HPDE6-E6E7 (cell line): ENCODE measurements around the gene LTB.
"Not testable (repeated sequence)": the region's sequence is repeated elsewhere in the genome, so short reads cannot be mapped to it uniquely, and the experiment has no call there.

Experiments used
- DNase-seq: peaks from one replicate; pipeline ENCODE4 v3.0.0; 2011; ENCODE audit warnings: missing footprints; ENCODE audit errors: extremely low spot score

LTB gene

DNA sequence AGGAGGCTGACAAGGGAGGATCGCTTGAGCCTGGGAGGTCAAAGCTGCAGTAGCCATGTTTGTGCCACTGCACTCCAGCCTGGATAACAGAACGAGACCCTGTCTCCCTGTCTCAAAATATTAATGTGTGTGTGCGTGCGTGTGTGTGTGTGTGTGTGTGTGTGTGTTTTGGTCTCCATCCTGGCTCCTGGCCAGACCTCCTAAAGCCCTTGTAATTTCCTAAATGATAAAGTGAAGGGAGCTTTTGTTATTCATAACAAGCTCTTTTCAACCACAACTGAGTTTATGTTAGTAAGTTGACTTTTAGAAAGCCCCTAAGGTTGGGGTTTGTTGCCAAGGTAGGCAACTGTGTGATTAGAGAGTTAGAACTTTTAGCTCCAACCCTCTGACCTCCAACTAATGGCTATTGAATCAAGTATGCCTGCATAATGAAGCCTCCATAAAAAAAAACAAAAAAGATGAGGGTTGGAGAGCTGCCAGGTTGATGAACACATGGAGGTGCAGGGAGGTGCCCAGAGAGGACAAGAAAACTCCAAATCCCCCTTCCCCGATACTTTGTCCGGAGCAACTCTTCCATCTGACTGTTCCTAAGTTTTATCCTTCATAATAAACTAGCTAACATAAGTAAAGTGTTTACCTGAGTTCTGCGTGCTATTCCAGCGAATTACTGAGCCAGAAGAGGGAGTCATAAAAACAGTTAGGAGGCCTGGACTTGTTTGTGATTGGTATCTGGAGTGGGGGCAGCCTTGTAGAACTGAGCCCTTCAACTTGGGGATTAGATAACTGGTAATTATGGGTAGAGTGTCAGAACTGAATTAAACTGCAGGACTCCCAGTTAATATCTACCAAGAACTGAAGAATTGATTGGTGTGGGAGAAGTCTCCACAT, 27.5 kb upstream of the LTB start:
- no peak for DNase-seq

DNA sequence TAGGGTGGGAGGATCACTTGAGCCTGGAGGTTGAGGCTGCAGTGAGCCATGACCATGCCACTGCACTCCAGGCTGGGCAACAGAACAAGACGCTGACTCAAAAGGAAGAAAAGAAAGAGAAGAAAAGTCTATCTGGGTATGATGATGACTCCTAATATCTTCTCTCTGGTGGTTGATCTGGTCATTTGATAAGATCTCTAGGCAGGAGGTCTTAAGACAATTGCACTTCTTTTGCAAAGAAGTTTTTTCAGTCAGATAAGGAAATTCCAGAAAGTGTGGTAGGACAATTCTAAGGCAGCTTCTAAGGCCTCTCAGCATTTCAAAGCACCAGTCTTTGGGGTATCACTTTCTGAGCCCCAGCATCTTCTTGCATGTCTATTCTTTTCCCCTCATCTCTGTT, 25.1 kb upstream of the LTB start:
- no peak for DNase-seq

DNA sequence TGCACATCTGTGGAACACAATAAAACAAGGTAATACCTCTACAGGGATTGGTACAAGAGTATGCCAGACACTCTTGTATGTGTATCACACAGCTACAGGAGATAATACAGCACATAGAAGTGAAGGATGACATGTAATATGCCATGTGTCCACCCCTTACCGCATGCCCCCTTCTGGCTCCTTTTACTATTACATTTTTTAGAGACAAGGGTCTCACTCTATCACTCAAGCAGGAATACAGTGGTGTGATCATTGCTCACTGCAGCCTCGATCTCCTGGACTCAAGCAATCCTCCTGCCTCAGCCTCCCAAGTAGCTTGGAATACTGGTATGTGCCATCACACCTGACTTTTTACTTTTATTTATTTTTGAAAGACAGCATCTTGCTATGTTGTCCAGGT, 14.8 kb upstream of the LTB start:
- no peak for DNase-seq

DNA sequence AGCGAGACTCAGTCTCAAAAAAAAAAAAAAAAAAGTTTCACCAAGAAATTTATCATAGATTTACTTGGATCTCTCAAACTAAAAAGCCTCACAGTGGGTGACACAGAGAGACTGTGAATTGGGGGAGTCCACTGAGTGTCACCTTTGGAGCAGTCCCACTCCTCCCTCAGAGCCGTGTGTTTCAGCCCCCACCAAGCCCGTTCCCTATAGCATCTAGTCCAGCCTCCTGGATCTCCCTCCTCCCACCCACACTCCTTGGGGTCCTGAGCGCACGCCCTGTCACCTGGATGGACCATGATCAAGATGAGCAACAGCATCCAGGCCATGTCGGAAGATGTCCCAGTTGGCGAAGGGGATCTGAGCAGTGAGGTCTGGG, 10.2 kb upstream of the LTB start:
- no peak for DNase-seq

DNA sequence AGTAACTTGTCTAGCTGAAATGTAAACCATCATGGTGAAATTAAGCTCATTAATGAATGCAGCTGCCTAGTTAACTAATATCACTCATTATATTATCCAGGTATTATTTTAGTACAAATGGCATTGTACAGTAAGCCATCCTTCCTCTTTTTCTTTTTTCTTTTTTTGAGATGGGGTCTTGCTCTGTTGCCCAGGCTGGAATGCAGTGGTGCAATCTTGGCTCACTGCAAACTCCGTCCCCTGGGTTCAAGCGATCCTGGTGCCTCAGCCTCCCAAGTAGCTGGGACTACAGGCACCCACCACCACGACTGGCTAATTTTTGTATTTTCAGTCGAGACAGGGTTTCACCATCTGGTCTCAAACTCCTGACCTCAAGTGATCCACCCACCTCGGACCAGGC, 8.5 kb upstream of the LTB start:
- DNase-seq = not testable (repeated sequence)

DNA sequence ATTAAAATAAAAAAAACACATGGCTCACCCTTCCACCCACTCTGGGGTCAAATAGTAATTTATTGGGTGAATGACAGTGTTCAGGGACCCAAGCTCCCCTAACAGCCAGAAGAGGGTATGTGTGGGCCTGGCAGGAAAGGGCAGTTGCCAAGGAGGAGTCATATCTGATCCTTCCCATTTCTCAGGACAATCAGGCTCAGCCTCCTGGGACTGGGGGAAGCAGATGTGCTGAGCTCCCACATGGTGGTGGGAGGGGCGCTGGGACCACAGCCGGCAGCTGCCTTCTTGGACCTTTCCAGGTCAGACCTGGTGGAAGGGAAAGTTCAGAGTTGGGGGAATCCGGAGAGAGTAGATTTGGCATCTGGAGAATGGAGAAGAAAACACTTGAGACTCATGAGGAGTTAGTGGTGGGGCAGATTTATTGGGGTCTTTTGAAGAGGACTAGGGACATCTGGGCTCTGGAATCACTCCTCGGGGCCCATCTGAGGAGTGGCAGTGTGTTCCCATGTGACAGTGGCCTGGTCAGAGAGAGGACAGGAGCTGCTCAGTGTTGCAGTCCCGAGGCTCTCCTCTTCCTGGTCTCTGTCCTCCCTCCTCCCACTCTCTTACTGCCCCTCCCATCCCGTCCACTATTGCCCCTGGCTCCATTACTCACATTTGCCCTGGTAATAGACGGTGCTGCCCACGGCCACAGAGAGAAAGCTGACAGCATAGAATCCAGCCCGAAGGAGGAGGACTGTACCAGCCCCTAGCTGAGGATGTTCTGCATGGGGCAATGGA, 6.8 kb upstream of the LTB start:
- DNase-seq = no peak

DNA sequence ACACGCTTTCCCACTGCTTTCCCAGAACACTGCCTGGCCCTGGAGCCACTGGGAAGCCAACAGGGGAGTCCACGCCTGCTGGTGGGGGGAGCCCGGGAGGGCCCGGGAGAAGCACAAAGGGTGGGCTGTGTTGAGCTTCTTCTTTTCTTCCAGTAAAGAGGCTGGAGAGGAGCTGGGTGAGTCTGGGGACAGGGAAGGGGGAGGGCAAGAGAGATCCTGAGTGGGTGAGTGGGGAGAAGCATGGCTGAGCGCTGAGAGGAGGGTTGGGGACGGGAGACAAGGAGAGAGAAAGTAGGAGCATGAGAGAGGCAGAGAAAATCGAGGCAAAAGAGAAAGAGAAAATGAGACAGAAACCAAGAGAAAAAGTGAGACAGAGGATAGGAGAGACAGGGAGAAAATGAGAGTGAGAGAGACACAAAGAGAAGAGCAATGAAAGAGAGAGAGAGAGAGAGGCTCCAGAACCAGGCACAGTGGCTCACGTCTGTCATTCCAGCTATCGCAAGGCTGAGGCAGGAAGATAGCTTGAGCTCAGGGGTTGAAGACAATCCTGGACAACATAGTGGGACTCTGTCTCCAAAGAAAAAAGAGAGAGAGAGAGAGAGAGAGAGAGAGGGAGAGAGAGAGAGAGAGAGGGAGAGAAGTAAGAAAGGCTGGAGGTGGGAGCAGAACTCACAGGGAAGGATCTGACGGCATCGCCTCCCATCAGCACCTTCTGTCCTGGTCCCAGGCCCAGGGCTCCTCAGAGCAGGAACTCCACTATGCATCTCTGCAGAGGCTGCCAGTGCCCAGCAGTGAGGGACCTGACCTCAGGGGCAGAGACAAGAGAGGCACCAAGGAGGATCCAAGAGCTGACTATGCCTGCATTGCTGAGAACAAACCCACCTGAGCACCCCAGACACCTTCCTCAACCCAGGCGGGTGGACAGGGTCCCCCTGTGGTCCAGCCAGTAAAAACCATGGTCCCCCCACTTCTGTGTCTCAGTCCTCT, 5.9 kb upstream of the LTB start:
- DNase-seq = no peak

DNA sequence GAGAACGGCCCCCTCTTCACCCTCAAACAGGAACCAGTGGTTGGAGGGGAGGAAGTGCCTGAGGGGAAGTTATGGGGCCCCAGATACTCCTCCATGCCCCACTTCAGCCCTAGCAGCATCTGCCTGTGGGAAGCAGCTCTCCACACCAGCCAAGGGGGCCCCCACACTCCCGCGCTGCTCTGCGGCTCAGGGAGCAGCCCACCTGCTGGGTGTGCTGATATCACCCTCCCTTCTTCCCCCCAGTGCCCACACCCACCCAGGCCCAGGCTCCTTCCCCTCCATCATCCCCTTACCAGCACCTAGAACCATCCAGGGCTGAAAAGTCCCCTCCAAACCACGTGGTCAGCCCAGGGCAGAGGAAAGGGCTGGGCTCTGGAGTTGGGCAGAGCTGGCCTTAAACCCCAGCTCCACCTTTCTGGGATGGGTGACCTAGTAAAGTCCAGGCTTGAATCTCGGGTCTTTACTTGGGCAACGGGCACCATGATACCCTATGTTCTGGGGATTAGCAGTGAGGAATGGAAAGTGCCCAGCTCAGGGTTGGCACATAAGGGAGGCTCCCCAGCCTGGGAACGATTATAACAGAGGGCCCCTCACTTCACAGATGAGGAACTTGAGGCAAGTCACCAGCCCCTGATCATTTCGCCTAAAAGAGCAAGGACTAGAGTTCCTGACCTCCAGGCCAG, 4.5 kb upstream of the LTB start:
- DNase-seq = no peak

DNA sequence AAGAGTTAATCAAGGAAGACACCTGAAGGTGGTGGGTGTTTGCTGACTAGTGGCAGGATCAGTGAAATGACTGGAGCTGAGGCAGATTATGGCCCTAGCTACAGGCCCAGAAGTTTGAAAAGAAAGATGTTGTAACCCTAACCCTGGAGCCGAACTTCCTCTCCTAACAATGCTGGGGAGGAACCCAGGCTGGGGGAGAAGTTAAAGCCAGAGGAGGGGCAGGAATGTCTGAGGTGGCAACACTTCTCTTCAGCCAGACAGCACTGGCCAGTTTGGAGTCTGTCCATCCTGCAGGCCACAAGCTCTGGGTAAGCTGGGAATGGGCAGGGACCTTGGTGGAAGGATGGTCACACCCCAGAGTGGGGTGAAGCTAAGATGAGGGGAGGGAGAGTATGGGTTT, 3.8 kb upstream of the LTB start, which contains the start of gene LST1:
TSS of gene LST1 (plus strand) at position 270 of the 400 bp plus-strand sequence. CDS start 1,023 bp downstream, outside the sequence.
- no peak for DNase-seq

DNA sequence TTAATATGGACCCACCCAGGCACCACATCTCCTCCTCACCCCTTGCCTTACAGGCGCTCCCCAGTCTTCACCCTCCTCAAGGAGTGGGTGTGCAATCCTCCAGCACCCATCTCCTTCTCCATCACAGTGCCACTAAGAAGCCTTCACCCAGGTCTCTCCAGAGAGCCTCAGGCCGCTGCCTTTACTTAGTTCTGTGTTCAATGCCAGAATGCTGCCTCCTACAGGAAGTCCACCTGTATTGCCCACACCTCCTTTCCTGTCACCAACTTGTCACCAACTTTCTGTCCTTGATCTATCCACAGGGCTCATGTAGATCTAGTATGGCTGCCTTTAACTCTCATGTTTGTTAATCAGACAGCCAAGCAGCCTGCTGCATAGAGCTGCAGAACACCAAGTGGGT, 3.3 kb upstream of the LTB start:
- no peak for DNase-seq

DNA sequence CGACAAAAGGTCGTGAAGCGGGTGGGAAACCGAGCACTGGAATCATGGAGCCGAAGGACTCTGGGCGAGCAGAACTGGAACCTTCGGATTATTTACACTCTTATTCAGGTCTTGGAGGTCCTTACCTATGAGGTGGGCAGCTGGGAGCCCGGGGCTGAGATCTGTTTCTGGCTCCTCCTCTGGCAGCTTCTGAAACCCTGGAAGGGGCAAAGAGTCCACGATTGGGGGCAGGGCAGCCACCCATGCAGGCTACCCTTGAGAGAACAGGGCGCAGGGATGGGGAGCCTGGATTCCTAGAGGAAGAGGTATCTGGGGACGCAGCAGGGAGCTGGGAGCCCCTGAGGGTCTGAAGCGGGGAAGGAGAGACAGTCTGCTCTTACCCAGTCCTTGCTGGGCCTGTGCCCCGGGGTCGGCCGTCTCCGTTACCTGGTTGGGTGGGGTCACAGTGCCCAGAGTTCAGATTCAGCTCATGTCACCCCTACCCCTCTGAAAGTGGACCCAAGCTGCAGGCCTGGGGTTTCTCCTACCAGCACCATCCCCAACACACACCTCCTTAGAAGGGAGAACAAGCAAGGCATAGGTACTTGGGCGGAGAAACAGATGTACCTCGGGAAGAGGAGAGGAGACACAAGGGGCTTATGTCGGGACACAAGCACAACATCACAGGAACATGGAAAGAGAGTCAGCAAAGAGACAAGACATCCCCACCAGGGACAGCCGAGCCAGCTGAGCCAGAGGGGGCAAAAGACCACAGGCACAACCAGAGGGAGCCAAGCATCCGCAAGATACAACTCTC, 592 bp downstream of the LTB start:
- no peak for DNase-seq

DNA sequence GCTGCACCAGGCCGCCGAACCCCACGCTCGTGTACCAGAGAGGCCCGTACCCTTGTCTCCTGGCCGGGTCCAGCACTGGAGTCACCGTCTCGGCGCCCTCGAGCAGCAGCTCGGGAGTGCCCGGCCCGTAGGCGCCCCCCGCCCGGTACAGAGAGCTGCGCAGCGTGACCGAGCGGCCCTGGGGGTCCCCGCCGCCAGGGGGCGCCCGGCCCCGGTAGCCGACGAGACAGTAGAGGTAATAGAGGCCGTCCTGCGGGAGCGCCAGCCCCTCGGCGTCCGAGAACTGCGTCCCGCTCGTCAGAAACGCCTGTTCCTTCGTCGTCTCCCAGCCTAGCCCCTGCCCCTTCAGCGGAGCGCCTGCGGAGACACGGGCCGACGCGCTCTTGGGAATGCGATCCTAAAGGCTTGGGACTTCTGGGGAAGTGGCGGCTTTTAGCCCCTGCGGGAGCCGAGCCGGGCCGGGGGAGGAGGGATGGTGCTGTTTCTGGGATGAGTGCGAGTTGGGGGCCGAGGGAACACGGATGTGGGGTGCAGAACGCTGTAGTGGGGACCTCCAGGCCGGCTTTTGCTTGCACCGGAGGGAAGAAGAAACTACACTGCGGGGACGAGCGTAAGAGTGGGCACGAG, 1.3 kb downstream of the LTB start:
- peak; percentile 78 for DNase-seq

DNA sequence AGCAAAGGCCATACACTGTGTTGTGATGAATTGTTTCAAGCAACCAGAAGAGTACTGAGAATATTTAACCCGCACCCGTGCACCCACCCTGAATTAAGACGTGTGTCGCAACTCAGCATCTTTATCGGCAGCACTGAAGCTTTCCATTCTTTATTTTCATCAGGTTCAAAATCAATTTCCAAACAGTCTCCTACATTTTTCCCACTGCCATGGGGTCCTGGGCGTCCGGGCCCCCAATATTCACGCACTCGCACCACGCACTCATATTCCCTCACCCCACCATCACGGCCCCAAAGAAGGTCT, 1.8 kb downstream of the LTB start:
- no peak for DNase-seq

DNA sequence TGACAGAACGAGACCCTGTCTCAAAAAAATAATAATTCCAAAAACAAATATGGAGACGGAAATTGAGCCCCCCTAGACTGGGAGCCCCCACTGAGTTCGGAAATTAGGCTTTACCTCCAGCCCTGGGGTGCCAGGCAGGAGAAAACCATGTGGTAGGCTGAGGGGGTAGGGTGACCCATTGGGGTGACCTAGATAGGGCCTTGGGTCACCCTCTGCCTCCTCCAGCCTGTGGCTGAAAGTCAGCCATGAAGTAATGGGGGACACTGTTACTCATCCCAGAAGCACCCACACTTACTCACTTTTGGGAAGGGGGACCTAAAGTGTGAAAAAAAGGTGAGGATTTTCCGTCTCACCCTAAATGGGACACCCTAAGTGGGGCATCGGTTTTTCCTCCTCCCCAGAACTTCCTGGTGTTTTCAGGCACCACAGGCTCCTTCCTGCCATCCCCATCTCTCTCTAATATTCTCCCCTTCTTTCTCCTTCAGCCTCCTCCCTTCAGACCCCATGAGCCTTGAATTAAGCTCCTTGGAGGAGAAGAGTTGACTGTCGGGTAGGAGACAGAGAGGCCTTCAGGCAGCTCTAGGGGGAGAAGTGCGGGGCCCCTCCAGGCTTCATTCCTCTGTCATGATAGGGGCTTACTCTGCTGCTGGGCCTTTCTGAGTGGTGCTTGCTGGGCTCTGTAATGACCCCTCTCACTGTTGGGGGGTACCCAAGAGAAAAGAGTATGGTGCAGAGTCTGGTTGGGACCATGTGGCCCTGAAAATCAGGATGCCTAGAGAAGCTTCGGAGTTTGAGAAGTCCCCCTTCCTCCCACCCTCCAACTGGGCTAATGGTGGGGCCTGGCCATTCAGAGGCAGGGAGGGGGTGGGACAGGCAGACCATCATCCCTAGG, 2.4 kb downstream of the LTB start:
- DNase-seq = no peak

DNA sequence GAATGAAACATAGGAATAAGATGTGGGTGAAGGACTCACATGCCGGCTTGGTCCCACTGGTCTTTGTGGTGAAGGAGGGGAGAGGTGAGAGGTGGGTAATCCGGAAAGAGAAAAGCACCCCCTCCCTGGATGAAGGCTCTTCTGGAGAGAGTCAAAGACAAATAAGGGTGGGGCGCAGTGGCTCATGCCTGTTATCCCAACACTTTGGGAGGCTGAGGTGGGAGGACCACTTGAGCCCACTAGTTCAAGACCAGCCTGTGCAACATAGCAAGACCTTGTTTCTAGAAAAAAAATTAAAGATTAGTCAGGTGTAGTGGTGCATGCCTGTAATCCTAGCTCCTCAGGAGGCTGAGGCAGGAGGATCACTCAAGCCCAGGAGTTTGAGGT, 3.1 kb downstream of the LTB start:
- no peak for DNase-seq

DNA sequence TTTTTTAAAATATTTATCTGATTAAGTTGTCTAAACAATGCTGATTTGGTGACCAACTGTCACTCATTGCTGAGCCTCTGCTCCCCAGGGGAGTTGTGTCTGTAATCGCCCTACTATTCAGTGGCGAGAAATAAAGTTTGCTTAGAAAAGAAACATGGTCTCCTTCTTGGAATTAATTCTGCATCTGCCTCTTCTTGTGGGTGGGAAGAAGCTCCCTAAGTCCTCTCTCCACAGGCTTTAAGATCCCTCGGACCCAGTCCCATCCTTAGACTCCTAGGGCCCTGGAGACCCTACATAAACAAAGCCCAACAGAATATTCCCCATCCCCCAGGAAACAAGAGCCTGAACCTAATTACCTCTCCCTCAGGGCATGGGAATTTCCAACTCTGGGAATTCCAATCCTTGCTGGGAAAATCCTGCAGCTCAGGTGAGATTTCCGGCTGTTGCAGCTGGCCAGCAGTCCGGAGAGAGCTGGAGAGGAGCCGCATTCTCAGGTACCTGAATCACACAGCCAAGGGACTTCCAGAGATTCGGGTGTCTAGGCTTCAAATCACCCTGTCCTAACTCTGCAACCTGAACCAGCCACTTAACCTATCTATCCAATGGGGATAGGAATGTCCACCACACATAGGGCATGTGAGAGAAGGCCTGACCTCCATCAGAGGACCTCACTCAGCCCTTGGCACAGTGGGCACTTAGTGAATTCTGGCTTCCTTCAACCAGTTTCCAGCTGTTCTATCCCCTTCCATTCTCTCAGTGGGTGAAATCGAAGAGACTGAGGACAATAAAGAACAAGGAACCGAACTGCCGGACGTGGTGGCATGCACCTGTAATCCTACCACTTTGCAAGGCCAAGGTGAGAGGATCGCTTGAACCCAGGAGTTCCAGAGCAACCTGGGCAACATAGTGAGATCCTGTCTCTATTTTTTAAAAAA, 3.8 kb downstream of the LTB start:
- no peak for DNase-seq

DNA sequence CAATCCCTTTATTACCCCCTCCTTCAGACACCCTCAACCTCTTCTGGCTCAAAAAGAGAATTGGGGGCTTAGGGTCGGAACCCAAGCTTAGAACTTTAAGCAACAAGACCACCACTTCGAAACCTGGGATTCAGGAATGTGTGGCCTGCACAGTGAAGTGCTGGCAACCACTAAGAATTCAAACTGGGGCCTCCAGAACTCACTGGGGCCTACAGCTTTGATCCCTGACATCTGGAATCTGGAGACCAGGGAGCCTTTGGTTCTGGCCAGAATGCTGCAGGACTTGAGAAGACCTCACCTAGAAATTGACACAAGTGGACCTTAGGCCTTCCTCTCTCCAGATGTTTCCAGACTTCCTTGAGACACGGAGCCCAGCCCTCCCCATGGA, 4.7 kb downstream of the LTB start:
- DNase-seq = no peak
